GM21529 (cell line): ENCODE results near the gene TMEM183A.
A peak's percentile ranks its signal among the peaks of the same experiment; 100 is the strongest.

Experiments used
- ATAC-seq: cut with Tn5 transposase; IDR thresholded peaks from one replicate; pipeline ENCODE4 v1.9.1; 2021; ENCODE audit not compliant: unreplicated experiment

TMEM183A gene

DNA sequence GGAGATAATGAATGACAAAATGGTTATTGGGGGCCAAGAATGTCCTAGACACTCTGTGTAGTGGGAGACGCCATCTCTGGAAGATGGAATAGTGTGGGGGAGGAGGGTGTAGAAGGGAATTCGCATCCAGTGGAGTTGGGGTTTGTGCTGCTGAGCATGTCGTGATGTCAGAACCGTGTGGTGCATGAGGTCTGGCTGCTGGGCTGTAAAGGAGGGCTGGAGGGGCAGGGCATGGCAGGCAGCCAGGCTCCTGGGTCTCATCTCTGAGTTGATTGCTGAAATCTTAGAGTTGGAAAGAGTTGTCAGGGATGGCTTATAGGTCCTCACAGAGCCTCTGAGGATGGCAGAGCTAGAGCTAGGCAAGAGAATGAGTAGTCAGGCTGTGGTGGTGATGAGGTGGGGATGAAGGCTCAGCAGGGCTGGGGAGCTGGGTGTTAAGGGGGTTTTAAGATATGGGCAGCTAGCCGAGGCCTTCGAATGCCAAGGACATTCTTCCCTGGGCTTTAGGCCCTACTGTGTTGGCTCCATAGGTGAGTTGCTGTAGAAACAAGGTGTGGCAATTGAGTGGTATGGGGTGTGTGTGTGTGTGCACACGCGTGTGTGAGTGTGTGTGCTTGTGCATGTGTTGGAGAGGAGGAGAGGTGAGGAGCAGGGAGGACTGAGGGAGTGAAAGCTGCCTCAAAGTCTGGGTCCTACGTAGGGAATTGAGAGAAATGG, 21.1 kb downstream of the TMEM183A start:
- no peak for ATAC-seq

DNA sequence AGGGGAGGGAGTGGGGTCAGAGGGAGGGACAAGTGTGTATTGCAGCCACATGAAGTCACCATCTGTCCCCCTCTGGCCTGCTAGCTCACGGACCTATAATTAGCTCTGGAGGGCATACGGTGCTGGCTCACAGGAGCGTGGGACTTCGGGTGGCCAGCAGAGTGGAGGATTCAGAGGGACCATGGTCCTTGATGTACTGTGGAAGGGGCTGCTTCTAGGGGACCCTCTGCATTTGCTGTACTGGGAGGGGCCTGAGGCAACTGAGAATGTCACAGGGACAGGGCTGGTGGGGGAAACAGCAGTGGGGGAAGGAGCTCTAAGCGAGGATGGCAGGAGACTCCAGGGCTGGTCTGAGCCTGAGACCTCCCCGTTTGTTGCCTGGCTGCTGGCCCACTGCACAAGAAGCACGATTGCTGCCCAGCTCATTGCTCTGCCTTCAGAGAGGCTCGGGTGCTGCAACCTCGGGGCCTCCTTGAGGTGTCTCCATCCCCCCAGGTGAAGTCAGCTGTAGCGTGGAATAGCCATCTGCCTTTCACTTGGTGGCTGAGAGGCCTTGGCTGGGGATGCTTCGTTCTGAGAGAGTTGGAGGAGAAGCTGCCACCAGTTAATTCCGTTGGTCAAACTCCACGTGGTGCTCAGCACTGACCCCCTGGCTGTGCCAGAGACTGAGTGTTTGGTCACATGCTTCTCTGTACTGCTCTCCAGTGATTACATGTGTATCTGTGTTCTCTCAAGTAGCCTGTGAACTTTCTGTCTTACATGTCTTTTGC, 21.8 kb downstream of the TMEM183A start:
- no peak for ATAC-seq

DNA sequence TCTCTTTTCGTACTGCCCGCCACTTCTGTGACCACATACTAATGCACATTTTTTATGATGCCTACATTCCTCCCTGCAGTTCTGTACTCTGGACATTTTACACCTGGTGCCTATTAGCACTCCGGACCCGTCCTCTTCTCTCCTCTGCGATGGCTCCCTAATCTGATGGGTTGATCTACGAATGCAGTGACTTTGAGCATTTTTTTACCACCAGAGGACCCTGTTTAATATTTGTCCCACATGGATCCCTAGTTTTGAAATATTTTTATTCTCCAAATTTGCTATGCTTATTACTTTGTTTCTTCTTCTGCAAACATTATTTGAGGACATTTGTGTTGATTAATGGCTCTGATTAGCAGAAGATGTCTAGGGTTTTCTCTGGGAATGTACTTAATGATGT, 24.3 kb downstream of the TMEM183A start:
- no peak for ATAC-seq

DNA sequence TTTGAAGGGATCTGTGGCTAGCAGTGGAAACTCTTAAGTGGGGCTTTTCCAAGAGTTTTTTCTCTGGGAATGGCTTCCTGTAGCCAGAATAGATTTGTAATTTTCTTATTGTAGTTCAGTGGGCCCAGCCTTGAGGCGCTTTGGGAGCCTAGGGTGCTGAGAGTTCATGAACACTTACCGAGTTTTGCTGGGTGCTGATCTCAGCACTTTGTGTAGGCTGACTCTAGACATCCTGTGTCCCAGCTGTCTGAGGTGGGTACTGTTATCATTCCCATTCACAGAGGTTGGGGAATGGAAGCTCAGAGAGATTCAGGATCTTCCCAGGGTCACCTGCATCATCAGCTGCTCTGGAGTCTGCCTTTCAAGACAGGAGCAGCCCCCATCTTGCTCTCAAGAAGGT, 26.1 kb downstream of the TMEM183A start:
- no peak for ATAC-seq

DNA sequence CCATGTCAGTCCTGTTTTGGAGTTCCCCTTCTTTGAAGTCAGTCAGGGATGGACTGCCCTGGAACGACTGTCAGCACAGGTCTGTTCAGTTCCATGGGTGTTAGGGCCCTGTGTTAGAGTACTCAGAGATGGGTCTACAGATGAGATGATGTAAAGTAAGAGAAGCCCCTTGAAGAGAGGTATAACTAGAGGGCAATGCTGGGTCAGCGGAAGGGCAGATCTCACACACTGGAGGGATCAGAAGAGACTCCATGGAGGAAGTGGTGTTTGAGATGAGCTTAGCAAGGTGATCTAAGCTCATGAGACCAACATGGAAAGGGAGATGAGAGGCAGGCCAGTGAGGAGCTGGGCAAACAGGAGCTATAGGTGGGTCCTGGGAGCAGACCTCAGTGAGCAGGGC, 26.7 kb downstream of the TMEM183A start:
- ATAC-seq = no peak

DNA sequence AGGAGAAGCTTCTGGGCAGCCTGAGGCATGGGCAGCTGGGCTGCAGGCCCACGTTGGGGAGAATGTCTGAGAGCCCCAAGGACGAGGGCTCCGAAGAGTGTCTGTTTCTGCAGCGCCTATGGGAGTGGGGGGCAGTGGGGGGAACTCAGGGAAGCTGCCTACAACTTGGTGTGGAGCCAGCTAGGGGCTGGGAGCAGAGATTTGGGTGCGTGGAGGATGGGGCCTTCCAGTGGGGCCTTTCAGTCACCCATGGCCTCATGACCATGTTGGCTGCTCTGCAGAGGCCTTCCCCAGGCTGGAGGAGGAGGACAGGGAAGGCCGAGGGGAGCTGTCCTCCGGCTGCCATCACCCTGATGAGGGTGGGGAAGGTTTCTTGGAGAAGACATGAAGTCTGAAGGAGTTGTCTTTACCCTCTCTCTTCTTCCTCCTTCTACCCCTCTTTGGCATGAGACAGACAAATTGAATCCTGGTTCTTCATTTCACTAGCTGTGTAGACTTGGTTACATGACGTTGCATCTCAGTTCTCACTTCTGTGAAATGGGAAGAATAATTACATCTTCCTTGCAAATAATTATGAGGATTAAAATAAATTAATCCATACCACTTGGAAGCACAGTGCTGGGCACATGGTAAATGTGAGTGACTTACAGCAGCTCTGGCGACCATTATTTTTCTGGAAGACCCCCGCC, 27.4 kb downstream of the TMEM183A start:
- ATAC-seq = no peak

DNA sequence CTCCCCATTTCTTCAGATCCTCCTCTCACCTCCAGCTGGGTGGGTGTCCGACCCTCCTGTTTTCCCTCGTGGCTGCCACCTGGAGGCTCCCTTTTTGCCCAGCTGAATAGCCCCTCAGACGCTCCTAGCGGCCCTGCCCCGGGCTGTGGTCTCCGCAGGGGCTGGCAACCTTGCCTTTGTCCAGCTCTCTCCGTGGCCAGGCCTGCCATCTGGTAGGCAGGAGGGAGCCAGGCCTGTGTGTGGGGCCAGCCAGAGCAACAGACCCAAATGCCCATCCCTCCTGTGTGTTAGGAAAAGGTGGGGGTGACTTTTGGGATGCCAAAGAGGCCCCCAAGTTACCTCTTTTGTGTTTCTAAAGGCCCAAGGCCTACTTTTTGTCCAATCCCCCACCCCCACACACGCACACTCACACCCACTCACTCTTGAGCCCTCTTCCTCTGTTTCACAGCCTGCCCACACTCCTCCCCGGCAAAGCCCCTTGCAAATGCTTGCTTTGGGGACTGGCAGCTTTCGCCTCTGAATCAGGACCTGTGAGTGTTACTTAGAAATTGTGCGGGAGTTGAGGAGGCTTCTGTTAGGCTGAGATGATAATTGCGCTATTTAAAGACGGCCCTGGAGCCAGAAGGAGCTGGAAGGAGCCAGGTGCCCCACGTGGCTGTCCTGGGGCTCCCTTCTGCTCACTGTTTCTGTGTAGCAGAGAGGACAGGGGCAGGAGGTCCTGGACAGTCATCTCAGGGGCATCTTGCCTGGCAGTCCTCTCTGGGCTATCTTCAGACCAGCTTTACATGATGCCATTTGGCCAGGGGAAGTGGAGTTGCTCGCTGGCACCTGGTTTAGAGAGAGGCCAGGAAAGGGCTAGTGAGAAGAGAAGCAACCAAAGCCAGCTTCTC, 28.2 kb downstream of the TMEM183A start:
- no peak for ATAC-seq

DNA sequence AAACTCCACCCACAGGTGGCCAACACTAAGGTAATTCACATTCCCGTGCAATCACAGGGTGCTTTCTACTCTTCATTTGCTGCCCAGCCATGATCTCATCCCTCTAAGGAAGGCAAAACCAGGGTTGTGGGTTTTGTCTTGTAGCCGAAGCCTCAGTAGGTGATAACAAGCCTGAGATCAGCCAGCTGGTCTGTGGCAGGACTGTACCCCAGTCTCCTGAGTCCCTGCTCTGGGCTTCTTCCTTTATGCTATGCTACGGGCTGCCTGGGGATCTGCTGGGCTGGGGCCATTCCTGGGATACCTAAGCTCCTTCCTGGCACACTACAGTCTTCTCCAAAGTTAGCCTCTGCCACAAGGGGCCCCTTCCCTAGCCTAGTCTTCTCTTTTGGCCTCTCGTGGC, 29.0 kb downstream of the TMEM183A start:
- no peak for ATAC-seq

DNA sequence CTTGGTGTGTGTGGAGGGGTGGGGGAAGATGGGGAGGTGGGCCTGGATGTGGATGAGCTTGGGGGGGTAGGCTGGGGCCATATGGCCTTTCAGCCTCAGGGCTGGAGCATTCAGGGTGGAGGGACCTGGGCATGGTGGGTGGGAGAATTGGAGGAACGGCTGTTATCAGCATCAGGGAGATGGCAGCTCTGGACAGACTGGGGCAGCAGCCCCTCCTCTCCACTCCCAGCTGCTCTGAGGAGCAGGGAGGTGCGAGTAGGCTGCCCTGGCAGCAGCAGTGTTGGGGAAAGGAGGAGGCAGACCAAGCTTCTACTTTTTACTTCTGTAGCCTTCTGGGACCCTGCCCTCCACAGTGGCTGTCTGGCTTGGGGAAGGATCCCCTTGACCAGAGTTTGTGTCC, 29.4 kb downstream of the TMEM183A start:
- ATAC-seq = no peak

DNA sequence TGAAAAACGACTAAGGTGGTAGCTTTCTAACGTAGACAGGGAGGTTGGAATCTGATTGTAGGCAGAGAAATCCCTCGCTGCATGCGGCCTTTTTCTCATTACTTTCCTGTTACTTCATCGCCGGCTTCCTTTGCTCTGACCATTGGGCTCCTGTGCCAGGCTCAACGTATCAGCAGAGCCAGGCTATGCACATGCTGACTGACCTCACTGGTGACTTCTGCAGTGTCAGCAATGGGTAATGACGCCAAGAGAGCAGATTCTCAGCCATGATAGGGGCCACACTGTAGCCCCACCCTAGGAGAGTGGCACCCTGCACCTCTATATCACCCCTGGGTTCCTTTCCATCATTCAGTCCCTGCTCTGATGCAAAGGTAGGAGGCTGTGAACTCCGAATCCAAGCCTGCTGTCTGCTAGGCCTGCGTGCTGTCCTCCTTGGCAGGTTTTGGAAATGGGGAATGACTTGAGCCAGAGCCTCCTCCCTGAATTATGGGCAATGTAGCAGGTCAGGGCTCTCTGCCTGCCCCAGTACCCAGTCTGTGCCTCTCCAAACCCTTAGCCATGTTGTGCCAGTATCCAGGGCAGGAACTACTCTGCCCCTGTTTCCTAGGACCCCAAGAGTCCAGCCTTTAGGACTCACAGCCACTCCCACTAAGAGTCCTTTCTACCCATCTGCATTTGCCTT, 30.5 kb downstream of the TMEM183A start:
- no peak for ATAC-seq

DNA sequence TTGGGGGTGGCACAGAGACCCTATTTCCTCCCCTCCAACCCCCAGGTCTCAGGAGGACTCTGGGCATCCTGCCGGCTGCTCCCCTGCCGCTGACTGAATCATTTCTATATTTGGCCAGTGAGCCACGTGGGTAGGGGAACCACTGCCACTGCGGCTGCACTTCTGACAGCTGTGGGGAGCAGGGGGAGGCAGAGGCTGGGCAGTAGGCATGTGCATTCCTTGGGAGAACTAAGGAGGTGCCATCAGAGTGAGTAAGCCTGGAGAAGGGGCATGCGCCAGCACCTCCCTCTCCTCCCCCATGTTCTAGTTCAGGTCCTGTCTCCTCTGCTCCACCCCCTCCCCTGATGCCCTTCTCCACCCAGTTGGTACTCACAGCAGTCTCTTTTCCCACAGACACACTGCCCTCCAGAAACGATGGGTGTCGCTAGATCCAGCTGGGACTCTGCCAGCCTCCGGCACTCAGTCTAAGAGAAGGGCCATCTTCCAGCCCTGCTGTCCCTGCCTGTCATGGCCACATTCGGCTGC, 31.1 kb downstream of the TMEM183A start:
- ATAC-seq = peak; percentile 67

DNA sequence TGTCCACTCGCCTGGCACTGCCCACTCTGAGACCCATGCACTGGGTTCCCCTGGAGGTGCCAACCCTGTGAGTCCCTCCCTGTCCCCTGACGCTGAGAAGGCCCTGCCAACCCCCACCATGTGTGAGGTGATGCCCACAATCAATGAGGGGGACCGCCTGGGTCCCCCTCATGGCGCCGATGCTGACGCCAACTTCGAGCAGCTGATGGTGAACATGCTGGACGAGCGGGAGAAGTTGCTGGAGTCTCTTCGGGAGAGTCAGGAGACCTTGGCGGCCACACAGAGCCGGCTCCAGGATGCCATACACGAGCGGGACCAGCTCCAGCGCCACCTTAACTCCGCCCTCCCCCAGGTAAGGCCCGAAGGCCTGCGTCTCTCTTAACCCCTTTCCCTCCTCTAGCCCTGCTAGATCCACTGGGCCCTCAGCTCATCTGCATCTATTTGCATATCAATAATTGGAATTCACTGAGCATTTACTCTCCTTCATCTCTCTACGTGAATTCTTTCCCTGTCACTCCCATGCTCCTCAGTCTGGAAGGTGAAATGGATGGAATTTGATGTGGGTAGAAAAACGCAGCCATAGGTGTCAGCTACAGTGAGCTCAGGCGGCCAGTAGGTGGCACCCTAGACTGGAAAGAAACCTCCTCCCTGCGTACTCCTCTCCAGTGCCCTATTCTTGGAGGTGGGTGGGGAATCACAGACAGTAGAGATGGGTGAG, 31.9 kb downstream of the TMEM183A start:
- ATAC-seq = peak; percentile 53

DNA sequence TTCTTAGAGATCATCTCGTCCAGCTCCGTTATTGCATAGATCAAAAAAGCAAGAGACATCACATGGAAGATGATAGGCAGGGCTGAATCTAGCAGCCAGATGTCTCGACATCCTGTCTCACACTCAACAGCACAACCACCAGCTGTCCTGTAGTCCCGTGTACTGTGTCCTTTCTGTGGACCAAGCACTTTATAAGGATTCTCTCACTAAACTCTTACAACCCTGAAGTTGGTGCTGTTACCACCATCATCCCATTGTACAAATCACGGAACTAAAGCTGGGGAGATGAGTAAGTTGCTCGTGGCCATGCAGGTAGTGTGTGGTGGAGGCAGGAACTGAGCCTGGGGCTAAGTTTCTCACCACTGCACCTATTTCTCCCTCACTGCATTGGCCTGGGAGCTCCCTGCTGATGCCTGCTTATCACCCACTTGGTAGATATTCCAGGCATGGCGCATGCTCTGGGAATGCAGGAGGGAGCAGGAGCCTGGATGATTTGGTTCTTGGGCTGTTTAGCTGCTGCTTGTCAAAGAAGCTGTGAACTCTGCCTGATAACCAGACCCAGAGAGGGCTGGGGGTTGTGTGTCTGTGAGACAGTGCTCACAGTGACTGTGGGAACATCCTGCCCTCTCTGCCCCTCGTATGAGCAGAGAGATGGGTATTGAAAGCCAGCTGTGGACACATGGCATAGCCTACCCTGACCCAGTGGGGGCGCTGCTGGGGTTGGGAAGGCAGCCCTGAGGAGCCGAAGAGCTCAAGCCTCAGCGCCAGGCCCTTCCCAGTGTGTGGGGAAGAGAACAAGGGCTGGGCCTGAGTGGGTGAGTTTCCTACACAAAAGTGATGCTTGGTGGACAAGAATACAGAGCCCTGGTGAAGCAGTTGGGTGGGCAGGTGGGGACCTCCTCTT, 32.7 kb downstream of the TMEM183A start:
- no peak for ATAC-seq

DNA sequence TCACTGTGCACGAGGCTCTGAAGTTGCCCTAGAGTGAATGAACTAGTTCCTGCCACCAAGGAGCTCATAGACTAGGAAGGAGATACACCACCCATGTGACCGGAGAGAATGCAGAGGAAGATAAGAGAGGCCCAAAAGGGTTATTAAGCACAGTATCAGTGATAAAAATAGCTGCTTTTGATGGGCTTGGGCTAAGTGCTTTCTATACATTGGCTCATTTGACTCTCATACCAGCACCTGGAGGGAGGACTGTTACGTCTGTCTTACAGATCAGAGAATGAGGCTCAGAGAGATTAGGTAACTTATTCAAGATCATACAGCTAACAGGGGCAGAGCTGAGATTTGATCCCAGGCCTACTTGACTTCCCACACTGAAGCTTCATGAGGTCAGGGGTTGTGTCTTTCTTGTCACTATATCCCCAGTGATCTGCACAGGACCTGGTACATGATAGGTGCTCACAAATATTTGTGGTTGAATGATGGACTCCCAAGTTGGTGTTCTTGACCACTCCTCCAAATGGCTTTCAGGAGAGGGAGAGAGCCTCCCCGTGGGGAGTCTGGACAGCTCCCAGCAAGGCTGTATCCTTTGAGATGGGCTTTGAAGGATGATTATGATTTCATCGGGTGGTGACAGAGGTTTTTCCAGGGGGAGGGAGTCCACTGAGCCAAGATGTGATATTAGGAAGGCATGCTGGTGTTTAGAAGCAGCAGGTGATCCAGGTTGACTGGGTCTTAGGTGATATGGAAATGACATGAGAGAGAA, 33.5 kb downstream of the TMEM183A start:
- no peak for ATAC-seq

DNA sequence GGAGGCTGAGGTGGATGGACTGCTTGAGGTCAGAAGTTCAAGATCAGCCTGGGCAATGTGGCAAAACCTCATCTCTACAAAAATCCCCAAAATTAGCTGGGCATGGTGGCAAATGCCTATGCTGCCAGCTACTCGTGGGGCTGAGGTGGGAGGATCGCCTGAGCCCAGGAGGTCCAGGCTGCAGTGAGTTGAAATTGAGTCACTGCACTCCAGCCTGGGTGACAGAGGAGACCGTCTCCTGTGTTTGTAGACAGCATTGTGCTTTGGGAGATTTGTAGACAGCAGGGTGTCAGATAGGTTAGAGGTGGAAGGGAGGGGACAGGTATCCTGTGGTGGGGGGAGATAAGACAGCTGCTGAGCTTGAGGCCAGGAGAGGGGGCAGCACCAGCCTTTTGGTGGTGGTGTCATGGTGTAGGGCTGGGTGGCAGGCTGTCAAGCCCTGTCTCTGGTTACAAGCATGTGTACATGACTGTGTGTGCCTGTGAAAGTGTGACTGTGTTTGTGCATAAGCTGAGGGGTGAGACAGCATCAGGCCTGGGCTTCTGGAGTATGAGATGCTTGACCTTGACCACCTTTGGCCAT, 34.3 kb downstream of the TMEM183A start:
- no peak for ATAC-seq

DNA sequence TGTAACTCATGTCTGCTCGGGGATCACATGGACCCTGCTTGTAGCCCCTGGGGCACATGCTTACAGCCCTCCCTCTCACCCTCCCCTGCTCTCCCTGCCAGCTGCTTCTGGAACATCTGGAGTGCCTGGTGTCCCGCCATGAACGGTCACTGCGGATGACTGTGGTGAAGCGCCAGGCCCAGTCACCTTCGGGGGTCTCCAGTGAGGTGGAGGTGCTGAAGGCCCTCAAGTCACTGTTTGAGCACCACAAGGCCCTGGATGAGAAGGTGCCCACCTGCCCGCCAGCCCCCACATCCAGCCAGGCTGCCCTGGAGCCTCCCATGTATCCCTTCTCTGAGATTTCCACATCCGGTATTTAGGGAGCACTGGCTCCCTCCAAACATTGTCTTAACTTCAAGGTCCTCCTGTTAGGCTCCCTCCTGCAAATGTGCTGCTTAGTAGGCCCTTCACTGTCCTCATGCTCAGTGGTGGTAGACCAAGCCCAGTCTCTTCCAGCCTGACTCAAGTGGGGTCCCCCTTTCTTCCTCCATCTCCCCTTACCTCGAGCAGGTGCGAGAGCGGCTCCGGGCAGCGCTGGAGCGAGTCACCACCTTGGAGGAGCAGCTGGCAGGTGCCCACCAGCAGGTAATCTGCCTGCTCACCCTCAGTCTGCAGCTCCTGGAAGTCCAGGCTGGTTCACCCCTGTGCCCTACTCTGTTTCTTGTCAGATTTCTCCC, 36.8 kb downstream of the TMEM183A start:
- ATAC-seq = no peak
